Activated CD8-positive, alpha-beta memory T cell treated with anti-CD3 and anti-CD28 coated beads for 36 hours (primary cell): ENCODE results near the gene AGBL5. TPM values are rescaled to one million over a fixed set of nuclear protein-coding genes. Genes with fewer than 3 reads are reported as not detected.

Experiments
- CTCF ChIA-PET: fragments of 350-600 bp; sonication (Branson Sonifier 250); formaldehyde crosslinking; loops from one replicate; lab custom pipeline; 2021; ENCODE audit warnings: antibody characterized with exemption; lab: Charles Lee
- POLR2A ChIA-PET: fragments of 350-600 bp; sonication (Branson Sonifier 250); formaldehyde crosslinking; loops from one replicate; lab custom pipeline; 2021; ENCODE audit warnings: antibody characterized with exemption; lab: Charles Lee
- total RNA-seq, 2 experiments: library from RNA; stranded (reverse); gene quantifications; one replicate each; pipeline ENCODE4 v1.2.3, GENCODE V29; 2021

The AGBL5 gene
- 10 to 100 TPM; 15.1 to 15.8 TPM for total RNA-seq

DNA sequence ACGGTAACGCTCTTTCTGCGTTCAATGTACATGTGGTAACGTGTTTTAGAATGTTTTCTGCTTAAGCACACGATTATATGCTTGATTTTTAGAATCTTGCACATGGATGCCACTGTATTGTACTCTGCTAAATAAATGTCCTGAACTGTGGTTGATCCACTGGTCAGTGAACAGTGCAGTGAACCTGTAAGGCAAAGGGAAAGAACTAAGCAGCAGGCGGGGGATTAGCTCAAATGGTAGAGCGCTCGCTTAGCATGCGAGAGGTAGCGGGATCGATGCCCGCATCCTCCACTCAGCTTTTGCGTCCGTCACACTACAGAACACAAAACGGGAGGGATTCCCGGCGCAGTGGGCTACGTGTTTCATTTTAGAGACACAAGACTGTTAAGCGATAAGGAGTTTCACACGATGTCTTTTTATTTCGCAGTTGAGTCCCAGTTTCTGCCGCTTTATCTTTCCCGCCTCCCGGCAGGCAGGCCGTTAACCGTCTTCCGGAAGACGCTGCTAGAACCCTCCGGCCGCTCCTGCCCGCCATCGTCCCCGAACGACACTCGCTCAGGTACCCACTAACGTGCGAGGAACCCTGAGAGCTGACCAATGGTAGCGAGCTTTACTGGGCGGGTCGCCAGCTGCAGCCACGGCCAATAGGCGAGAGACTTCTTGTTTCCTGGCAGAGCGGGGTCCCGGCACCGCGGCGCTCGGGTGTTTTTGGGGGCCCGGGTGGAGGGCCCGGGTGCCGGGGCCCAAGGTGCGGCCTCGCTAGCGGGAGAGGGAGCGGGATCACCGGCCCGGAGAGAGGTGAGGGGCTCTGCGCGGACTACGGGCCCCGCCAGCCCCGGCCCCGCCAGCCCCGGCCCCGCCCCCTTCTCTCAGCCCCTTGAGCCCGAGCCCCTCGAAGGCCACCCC lies at the start of gene AGBL5:
Gene AGBL5 (plus strand): TSS at position 673 of the 906 bp plus-strand sequence. CDS start 1,291 bp downstream, outside the sequence.
- CTCF ChIA-PET: interaction anchor here (0.6 to 2.7 kb wide), 10 partner anchors 12 to 453 kb away, joined by 3 to 17 read pairs (median 4); partner anchors contain the start of genes KHK and OST4
- POLR2A ChIA-PET: interaction anchor here (0.6 to 2.9 kb wide), 13 partner anchors 9 to 162 kb away, joined by 3 to 12 read pairs (median 3); partner anchors contain the start of genes OST4, PREB and TMEM214

GRCh38 chr2:27001950-27002349 lies 49.5 kb upstream of the AGBL5 start:
- CTCF ChIA-PET: no interaction called here
- POLR2A ChIA-PET: no interaction called here

DNA sequence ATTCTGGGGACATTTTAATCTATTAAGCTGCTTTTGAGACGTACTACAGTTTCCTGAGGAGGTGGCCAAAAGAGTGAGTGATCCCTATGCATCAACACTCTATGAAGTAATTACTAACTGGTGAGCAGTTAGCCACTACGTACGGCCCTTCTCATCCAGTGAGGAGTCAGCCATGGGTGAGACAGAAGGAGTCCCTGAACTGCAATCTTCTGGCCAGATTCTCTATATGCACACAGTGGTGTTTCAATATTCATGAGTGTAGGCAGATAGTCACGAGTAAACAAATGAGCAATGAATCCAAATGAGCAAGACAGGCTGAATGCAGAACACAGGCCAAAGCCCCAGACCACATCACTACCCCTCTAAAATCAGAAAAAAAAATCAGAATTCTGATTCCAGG lies 48.5 kb upstream of the AGBL5 start:
- CTCF ChIA-PET: interaction anchor here (0.6 to 1.3 kb wide), 3 partner anchors 14 to 41 kb away, joined by 3 to 4 read pairs (median 3); no protein-coding TSS in a partner anchor
- POLR2A ChIA-PET: no interaction called here

GRCh38 chr2:27003857-27004256 lies 47.6 kb upstream of the AGBL5 start:
- CTCF ChIA-PET: interaction anchor here (1.3 kb wide), 1 partner anchor 36 kb away, joined by 4 read pairs; no protein-coding TSS in a partner anchor
- POLR2A ChIA-PET: no interaction called here

DNA sequence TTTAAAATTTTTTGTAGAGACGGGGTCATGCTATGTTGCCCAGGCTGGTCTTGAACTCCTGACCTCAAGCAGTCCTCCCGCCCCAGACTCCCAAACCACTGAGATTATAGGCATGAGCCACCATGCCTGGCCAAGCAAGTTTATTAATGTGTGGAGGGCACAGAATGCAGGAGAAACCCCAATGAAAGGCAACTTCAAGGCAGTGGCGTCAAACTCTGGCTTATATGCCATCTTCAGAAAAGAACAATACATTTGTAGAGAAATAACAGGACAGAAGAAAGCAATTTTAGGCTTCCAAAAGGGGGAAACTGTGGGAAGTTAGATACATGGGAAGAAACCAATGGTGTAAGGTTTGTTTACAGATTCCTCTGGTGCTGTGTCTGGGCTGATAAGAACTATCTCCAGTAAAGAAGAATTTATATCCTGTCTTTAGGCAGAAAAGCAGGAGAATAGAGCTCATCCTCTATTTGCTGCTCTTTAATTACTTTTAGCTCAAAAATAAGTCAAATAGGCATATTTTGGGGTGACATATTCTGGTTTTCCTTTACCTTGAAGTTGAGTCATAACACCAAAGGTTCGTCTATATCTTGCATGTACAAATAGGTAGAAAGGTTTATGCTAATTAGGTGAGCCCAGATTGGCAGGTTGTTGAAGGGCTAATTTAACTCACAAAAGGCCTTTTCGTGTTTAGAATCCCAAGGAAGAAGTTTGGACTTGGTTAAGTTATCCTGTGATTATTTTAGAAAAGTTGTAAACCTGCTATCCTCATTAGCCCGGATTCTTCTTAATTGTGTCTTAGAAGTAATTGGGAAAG lies 44.7 kb upstream of the AGBL5 start:
- POLR2A ChIA-PET: no interaction called here

GRCh38 chr2:27007416-27008374 lies 43.8 kb upstream of the AGBL5 start:
- ChIA-PET POLR2A (no interaction called here), CTCF (interaction anchor here (1.1 kb wide), 1 partner anchor 9 kb away, joined by 4 read pairs; no protein-coding TSS in a partner anchor)

More for the DNA sequence above, 44.7 kb upstream of the AGBL5 start:
- CTCF ChIA-PET: interaction anchor here (1.1 kb wide), 1 partner anchor 10 kb away, joined by 4 read pairs; no protein-coding TSS in a partner anchor

GRCh38 chr2:27008678-27009077 lies 42.8 kb upstream of the AGBL5 start:
- ChIA-PET CTCF (no interaction called here), POLR2A (no interaction called here)

- ChIA-PET POLR2A (no interaction called here), CTCF (no interaction called here)
These were observed 42.4 kb upstream of the AGBL5 start for GRCh38 chr2:27009083-27009482.

GRCh38 chr2:27009716-27010115 lies 41.8 kb upstream of the AGBL5 start:
- ChIA-PET CTCF (no interaction called here), POLR2A (no interaction called here)

DNA sequence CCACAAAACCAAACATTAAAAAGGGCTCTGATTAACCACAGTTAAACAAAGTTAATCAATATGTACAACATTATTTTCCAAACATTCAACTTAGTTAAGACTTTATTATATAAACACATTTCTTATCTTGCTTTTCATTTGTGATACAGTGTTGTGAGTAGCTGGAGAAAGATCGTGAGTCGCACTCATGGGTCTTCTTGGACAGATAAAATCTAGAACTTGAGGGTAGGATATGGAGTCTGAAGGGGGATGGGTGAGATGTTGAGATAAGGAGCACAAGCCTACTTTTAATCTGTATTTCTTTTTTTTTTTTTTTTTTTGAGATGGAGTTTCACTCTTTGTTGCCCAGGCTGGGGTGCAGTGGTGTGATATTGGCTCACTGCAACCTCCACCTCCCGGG lies 41.3 kb upstream of the AGBL5 start:
- CTCF ChIA-PET: interaction anchor here (0.8 to 1.8 kb wide), 2 partner anchors 24 to 48 kb away, joined by 4 read pairs; no protein-coding TSS in a partner anchor
- POLR2A ChIA-PET: no interaction called here

DNA sequence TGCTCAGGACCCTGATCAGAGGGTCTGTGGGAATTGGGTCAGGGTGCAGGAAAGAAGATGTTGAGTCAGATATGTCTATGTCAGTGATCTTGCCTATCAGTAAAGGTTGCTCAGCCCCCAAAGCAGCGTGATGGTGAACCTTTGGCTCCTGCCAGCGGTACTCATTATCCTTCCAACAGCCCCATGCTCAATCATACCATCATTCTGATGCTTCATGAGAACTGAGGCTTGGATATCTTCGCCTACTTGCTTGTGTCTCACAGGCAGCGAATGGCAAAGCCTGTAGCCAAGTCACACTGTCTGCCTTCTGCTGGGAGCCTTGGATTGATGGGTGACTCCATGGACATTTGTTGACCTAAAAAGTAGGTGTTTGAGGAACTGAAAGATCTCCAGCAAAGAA lies 37.7 kb upstream of the AGBL5 start:
- POLR2A ChIA-PET: no interaction called here
- CTCF ChIA-PET: interaction anchor here (1.0 to 2.2 kb wide), 2 partner anchors 9 to 52 kb away, joined by 3 to 7 read pairs; no protein-coding TSS in a partner anchor

GRCh38 chr2:27014771-27015433 lies 36.6 kb upstream of the AGBL5 start:
- ChIA-PET POLR2A (no interaction called here), CTCF (interaction anchor here (1.0 to 4.4 kb wide), 4 partner anchors 14 to 55 kb away, joined by 3 to 35 read pairs (median 4); no protein-coding TSS in a partner anchor)

GRCh38 chr2:27016801-27017325 lies 34.6 kb upstream of the AGBL5 start:
- ChIA-PET POLR2A (interaction anchor here (0.6 to 1.1 kb wide), 3 partner anchors 34 to 119 kb away, joined by 3 to 5 read pairs (median 3); no protein-coding TSS in a partner anchor), CTCF (interaction anchor here (0.6 to 4.4 kb wide), 26 partner anchors 10 to 252 kb away, joined by 3 to 35 read pairs (median 4); partner anchors contain the start of gene AGBL5)

- POLR2A ChIA-PET: no interaction called here
These were observed 33.3 kb upstream of the AGBL5 start for GRCh38 chr2:27018142-27018541.

GRCh38 chr2:27019459-27019858 lies 32.0 kb upstream of the AGBL5 start:
- ChIA-PET POLR2A (no interaction called here), CTCF (interaction anchor here (1.2 to 2.7 kb wide), 2 partner anchors 55 to 60 kb away, joined by 4 to 7 read pairs; no protein-coding TSS in a partner anchor)

More at GRCh38 chr2:27018142-27018541, 33.3 kb upstream of the AGBL5 start:
- CTCF ChIA-PET: interaction anchor here (0.8 to 4.4 kb wide), 4 partner anchors 23 to 216 kb away, joined by 3 to 35 read pairs (median 5); no protein-coding TSS in a partner anchor

DNA sequence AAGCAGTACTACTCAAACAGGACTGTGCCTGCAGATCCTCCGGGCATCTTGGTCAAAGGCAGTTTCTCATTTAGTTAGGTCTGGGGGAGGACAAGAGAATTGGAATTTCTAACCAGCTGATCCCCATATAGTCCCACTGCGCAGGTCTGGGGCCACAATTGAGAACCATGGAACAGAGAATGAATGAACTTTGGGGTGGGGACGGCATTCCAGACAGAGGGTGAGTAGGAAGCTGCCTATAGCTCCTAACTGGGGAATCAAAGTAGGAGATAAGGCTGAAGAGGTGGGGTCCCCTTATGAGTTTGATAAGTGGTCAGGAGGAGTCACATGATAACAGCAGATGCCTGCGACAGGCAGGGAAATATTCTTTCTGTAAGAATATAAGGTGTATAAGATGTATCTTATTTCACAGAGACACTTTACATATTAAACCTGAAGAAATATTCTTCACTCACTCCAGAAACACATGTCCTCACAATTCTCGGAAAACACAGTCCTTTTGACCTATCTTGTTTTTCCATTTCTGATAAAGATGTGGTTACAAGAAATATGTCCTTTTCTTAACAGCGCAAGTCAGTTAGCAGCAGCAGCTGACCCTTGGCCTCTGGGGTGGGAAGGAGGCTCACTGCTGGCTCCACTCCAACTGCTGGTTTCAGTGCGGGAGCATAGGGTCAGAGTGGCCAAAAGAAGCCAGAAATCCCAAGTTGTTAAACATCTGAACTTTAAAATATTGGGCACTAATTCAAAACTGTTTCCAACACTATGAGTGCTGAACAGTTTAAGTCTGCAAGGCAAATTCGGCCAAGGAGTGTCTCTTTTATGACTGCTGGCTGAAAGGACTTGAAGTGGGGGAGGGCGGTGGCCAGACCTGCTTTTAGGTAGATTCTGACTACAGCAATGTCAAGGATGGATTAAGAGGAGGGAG lies 31.3 kb upstream of the AGBL5 start:
- POLR2A ChIA-PET: no interaction called here
- CTCF ChIA-PET: interaction anchor here (1.2 kb wide), 1 partner anchor 56 kb away, joined by 4 read pairs; no protein-coding TSS in a partner anchor
